Measurements from ENCODE around the gene EPHB2.

The EPHB2 gene

GRCh38 chr1:22918644-22919043 lies 208.0 kb downstream of the EPHB2 start:
- Histone ChIP-seq H3K9me3 (ENCODE audit: insufficient read depth, low read depth, low read length) (no peaks in the 10 kb centered on the region), H3K4me2 (ENCODE audit: low read depth, low read length, poor library complexity, severe bottlenecking) (no peak overlapping the region), H3K4me3 (ENCODE audit: low read length, poor library complexity, severe bottlenecking) (no peak overlapping the region), H3K9ac (ENCODE audit: low read depth, low read length, poor library complexity, severe bottlenecking) (no peak overlapping the region), H3K36me3 (ENCODE audit: insufficient read depth, low read length) (no peaks in the 10 kb centered on the region), H3F3A (ENCODE audit: low read depth) (no peaks in the 10 kb centered on the region), H3K4me1 (ENCODE audit: insufficient read depth, low read length, poor library complexity, severe bottlenecking) (peaks cover 6% of the 10 kb centered on the region), H3K27me3 (ENCODE audit: insufficient read depth, low read length, poor library complexity, severe bottlenecking) (no peaks in the 10 kb centered on the region), H3K79me2 (ENCODE audit: insufficient read depth, low read length) (no peaks in the 10 kb centered on the region), H4K20me1 (ENCODE audit: insufficient read depth, low read length, poor library complexity, severe bottlenecking) (no peaks in the 10 kb centered on the region), H2AFZ (ENCODE audit: low read length) (no peak overlapping the region), H3K9me2 (replicated peaks; ENCODE audit: low read depth, low read length) (no peaks in the 10 kb centered on the region)
- TF ChIP-seq EZH2phosphoT487 (IDR thresholded peaks at IDR 0.05; ENCODE audit: borderline replicate concordance), result no peak

DNA sequence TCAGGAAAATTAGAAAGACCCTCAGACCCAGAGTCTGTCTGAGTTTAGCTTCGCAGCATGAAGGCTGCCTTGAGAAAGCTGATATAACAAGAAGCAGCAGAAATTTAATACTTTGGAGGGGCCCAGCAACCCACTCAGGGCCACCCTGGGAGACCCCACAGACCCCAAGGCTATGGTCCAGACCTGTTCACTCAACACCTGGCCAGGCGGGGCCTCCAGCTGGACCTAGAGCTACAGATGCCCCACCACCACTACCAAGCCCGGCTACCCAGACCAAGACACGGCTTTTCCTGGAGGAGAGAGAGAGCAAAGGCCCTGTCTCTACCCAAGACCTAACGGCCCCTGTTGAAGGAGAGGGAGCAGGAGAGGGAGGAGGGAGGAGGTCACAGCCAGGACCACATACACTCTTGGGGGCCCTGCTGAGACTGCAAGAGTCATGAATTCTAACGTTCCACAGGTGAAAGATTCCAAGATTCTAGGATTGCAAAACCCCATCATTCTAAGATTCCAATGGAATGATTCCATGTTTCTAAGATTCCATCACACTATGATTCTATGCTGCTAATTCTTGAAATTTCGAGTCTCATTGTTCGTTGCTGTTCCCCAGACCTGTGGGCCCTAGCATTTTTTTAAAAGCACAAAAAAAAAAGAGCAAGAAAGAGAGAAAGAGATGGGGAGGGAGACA lies 208.8 kb downstream of the EPHB2 start:
- H3K4me2 ChIP-seq (ENCODE audit: low read depth, low read length, poor library complexity, severe bottlenecking), result no peak overlapping the region
- H3K9me2 ChIP-seq (replicated peaks; ENCODE audit: low read depth, low read length), result no peaks in the 10 kb centered on the region
- no peak overlapping the region for H2AFZ ChIP-seq (ENCODE audit: low read length)
- no peaks in the 10 kb centered on the region for H3K9me3 ChIP-seq (ENCODE audit: insufficient read depth, low read depth, low read length)
- H4K20me1 ChIP-seq (ENCODE audit: insufficient read depth, low read length, poor library complexity, severe bottlenecking), result no peaks in the 10 kb centered on the region
- peaks cover 6% of the 10 kb centered on the region for H3K4me1 ChIP-seq (ENCODE audit: insufficient read depth, low read length, poor library complexity, severe bottlenecking)
- H3F3A ChIP-seq (ENCODE audit: low read depth), result no peaks in the 10 kb centered on the region
- H3K36me3 ChIP-seq (ENCODE audit: insufficient read depth, low read length), result no peaks in the 10 kb centered on the region
- H3K9ac ChIP-seq (ENCODE audit: low read depth, low read length, poor library complexity, severe bottlenecking), result no peak overlapping the region
- no peak for TF ChIP-seq CTCF (conservative IDR thresholded peaks at IDR 0.05; ENCODE audit: low read length)
- no peak for TF ChIP-seq EZH2phosphoT487 (IDR thresholded peaks at IDR 0.05; ENCODE audit: borderline replicate concordance)
- no peaks in the 10 kb centered on the region for H3K27me3 ChIP-seq (ENCODE audit: insufficient read depth, low read length, poor library complexity, severe bottlenecking)
- H3K4me3 ChIP-seq (ENCODE audit: low read length, poor library complexity, severe bottlenecking), result no peak overlapping the region
- H3K79me2 ChIP-seq (ENCODE audit: insufficient read depth, low read length), result no peaks in the 10 kb centered on the region

- H3K79me2 ChIP-seq (ENCODE audit: insufficient read depth, low read length), result no peaks in the 10 kb centered on the region
- H3K27me3 ChIP-seq (ENCODE audit: insufficient read depth, low read length, poor library complexity, severe bottlenecking), result no peaks in the 10 kb centered on the region
- H3K4me2 ChIP-seq (ENCODE audit: low read depth, low read length, poor library complexity, severe bottlenecking), result no peak overlapping the region
- H3K4me1 ChIP-seq (ENCODE audit: insufficient read depth, low read length, poor library complexity, severe bottlenecking), result peaks cover 6% of the 10 kb centered on the region
- H3K9ac ChIP-seq (ENCODE audit: low read depth, low read length, poor library complexity, severe bottlenecking), result no peak overlapping the region
- H4K20me1 ChIP-seq (ENCODE audit: insufficient read depth, low read length, poor library complexity, severe bottlenecking), result no peaks in the 10 kb centered on the region
- no peaks in the 10 kb centered on the region for H3K36me3 ChIP-seq (ENCODE audit: insufficient read depth, low read length)
- H3K9me3 ChIP-seq (ENCODE audit: insufficient read depth, low read depth, low read length), result no peaks in the 10 kb centered on the region
- no peak overlapping the region for H3K4me3 ChIP-seq (ENCODE audit: low read length, poor library complexity, severe bottlenecking)
- no peaks in the 10 kb centered on the region for H3F3A ChIP-seq (ENCODE audit: low read depth)
- no peak overlapping the region for H2AFZ ChIP-seq (ENCODE audit: low read length)
- H3K9me2 ChIP-seq (replicated peaks; ENCODE audit: low read depth, low read length), result no peaks in the 10 kb centered on the region
- TF ChIP-seq EZH2phosphoT487 (IDR thresholded peaks at IDR 0.05; ENCODE audit: borderline replicate concordance) (no peak), CTCF (conservative IDR thresholded peaks at IDR 0.05; ENCODE audit: low read length) (no peak)
Measured at GRCh38 chr1:22920026-22920733, 209.5 kb downstream of the EPHB2 start.

All from Loucy (cell line).